HG02610 (cell line): ENCODE measurements around the gene TBX18.

Source experiments
- ATAC-seq: cut with Tn5 transposase; IDR thresholded peaks from one replicate; pipeline ENCODE4 v1.9.1; 2021; ENCODE audit warnings: mild to moderate bottlenecking, moderate library complexity; ENCODE audit not compliant: unreplicated experiment

TBX18 gene

DNA sequence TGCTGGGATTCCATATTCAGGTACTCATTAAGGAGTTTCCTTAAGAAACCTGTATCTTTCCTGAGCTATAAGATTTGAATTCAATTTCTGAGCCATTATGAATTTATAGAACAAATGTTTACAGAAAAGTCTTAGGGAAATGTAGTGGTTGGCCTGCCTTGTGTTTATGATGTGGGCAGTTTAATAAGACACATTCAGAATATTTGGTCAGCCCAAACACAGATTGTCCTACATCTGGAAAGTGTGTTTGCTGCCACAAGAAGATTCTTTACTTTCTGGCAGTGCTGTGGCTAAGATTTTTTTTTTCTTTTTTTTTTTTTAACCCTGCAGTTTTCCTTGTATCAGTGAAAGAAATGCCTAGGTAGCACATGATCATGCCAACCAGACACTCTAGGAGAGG is 15.2 kb downstream of the TBX18 start:
- ATAC-seq, result no peak

DNA sequence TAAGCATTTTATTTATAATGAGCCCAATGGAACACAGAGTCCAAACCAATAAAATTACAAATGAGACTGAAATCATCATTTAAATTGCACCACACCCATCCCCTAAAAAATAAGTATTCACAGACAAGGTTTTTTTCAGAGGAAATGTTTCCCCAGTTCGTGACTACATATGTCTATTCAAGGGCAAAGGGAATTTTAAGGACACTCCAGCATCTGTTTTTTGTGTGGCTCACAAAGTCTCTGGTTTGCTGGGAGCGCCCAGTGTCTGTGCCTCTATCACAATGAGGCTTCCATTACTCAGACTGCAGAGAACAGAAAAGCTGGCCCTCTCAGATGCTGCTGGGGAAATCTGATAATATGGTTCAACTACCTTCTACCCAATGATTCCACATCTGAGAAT is 16.0 kb downstream of the TBX18 start:
- no peak for ATAC-seq

DNA sequence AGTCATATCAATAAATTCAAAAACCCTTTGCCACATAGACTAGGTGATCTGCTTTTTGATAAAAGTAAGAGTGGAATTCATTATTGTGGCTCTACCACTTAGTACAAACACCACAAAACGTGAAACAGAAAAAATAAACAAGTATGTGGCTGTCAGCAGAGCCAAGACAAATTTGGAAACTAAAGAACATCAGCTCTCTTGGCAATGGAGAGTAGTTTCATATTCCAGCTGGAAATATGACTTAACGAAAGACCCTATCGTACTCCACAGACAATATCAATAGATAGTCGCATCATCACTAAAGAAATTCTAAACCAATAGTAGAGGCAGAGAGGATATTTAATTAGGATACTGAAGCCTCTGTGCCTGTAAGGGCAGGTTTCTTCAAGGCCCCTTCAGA is 20.8 kb downstream of the TBX18 start:
- no peak for ATAC-seq

DNA sequence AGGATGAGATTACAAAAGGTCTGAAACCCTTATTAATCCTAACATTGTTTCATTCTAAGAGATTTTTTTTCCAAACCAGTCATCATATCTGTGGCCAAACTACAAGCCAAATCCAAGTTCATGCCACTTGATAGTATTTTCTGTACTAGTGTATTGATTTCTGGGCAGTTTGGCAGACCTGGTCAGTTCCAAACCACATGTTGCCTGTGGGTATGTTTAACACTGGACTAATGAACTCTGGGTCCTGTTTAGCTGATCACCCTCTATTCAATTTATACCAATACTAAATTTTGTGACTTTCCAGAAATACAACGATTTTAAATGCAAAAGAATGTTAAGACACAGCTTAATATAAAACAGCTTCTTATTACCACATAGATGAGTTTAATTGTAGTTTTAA is 24.0 kb downstream of the TBX18 start:
- no peak for ATAC-seq

GRCh38 chr6:84739866-84740208 is 24.6 kb downstream of the TBX18 start:
- no peak for ATAC-seq

- no peak for ATAC-seq
These were observed 25.2 kb downstream of the TBX18 start for GRCh38 chr6:84738996-84739865.

GRCh38 chr6:84733889-84734288 is 30.5 kb downstream of the TBX18 start:
- no peak for ATAC-seq

GRCh38 chr6:84731901-84732300 is 32.5 kb downstream of the TBX18 start:
- no peak for ATAC-seq

DNA sequence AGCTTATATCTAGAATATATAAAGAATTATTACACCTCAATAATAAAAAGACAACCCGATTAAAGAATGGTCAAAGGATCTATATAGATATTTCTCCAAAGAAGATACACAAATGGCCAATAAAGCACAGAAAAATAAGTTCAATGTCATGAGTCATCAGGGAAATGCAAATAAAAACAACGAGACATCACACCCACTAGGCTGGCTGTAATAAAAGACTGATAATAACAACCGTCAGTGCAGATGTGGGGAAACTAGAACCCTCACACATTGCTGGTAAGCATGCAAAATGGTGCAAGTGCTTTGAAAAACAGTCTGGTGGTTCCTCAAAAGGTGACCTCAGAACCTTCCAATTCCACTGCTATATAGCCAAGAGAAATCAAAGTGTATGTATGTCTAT is 33.0 kb downstream of the TBX18 start:
- ATAC-seq, result no peak

GRCh38 chr6:84728602-84729001 is 35.8 kb downstream of the TBX18 start:
- ATAC-seq, result no peak

DNA sequence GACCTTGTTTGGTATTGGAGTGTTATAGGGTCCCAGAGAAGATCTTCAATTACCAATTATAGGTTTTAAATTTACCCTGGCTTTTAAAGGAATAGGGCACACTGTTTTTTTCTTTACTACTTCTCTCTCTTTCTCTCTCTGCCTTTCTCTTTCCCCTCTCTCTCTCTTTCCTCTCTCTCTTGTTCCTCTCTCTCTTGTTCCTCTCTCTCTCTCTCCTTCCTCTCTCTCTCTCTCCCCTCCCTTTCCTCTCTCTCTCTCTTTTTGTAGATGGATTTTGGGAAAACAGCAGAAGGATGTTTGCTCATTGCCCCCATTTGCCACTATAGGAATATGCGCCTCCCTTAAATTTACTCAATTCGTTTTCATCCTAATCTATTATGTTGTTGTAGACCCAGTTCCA is 45.2 kb downstream of the TBX18 start:
- no peak for ATAC-seq

GRCh38 chr6:84718038-84718955 is 46.1 kb downstream of the TBX18 start:
- no peak for ATAC-seq

DNA sequence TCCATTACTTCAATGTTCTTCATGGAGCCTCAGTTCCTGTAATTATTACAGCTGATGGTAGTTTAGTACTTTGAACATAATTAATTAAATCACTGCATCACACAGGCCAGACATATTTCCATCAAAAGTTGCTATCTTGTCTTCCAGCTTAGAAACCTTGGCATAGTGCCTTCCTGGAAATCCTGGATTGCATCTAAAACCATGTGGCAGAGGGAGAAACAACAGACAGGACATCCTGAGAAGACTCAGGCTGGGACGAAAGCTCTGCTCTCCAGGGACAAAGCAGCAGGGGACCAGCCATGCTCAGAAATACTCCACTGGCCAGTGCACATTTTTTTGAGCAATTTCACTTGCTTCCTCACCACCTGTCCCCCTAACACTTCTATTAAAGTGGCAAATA is 55.3 kb downstream of the TBX18 start:
- ATAC-seq, result no peak

- no peak for ATAC-seq
These were observed 57.2 kb downstream of the TBX18 start for GRCh38 chr6:84707171-84707570.

- no peak for ATAC-seq
These were observed 68.2 kb downstream of the TBX18 start for GRCh38 chr6:84696166-84696565.

- ATAC-seq, result no peak
These were observed 72.3 kb downstream of the TBX18 start for GRCh38 chr6:84691978-84692623.

- ATAC-seq, result no peak
These were observed 76.1 kb downstream of the TBX18 start for GRCh38 chr6:84688141-84688873.

GRCh38 chr6:84687431-84687830 is 77.0 kb downstream of the TBX18 start:
- no peak for ATAC-seq

GRCh38 chr6:84685983-84686584 is 78.3 kb downstream of the TBX18 start:
- no peak for ATAC-seq

DNA sequence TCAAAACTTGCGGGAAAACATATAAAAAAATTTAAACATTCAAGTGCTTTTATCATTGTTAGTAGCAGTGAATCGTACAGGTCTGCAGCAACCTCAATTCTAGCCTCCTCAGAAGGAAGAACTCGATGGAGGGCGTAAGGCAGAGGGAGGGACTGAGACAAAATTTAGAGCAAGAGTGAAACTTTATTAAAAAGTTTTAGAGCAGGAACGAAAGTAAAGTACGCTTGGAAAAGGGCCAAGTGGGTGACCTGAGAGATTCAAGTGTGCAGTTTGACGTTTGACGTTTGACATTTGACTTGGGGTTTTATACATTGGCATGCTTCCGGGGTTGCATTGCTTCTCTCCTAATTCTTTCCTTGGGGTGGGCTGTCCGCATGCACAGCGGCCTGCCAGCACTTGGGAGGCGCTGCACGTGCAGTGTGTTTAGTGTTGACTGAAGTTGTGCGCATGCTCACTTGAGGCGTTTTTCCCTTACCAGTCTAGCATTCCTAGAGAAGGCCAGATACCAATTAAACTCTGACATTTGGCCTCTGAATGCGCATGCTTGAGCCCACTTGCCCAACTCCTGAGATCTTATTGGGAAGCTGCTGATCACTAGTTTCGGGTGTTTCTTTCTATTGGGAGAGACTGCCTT is 82.6 kb downstream of the TBX18 start:
- no peak for ATAC-seq
